Putamen (tissue), 1 donor: Measurements from ENCODE around the gene SOX10.
"Not testable (repeated sequence)": the region's sequence is repeated elsewhere in the genome, so short reads cannot be mapped to it uniquely, and the experiment has no call there.

Source experiments
- DNase-seq: peaks from one replicate; pipeline ENCODE4 v3.0.0-alpha.2; 2016; ENCODE audit warnings: low spot score

SOX10 gene

DNA sequence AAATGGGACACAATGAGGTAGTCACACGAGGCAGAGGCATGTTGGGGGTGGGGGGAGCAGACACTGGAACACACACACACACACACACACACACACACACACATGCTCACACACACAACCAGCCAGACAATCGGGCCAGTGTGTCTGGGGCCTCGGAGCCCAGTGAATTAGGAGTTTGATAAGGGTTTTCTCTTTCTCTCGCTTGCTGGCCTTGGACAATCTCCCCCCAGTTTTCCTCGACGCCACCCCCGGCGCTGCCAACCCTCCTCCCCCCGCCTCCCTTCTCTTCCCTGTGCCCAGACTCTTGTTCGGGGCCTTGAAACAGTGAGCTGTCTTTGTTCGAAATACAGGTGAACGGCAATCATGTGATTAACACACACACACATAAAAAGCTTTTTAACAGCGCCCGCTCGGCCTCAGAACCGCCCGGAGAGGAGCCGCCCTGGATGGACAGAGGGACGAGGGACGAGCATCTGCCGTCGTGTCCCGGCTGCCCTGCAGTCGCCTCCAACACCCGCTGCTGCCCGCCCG, 1.5 kb upstream of the SOX10 start:
- peak; percentile 95 for DNase-seq

DNA sequence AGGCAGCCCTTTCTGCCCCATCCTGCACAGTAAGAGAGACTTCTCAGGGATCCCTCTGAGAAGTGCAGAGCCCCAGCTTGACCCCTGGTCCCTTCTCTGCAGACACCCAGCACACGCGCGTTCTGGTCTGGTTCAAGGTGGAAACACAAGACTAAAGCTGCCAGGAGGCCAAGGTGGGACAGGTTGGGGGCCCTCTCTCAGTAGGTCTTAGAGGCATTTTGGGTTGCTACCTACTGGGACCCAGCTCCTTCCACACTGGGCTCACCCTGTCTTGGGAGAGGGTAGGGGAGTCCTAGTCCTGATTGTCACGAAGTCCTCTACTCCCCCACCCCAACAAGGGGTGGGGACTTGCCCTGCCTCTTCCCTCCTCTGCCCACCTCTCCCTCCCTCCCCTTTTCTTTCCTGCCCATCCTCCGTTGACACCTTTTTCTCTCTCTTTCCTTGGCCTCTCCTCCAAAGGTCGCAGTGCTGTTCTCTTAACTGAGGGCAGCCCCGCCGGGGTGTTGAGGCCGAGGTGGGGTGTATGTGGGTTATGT, 763 bp upstream of the SOX10 start:
- no peak for DNase-seq

DNA sequence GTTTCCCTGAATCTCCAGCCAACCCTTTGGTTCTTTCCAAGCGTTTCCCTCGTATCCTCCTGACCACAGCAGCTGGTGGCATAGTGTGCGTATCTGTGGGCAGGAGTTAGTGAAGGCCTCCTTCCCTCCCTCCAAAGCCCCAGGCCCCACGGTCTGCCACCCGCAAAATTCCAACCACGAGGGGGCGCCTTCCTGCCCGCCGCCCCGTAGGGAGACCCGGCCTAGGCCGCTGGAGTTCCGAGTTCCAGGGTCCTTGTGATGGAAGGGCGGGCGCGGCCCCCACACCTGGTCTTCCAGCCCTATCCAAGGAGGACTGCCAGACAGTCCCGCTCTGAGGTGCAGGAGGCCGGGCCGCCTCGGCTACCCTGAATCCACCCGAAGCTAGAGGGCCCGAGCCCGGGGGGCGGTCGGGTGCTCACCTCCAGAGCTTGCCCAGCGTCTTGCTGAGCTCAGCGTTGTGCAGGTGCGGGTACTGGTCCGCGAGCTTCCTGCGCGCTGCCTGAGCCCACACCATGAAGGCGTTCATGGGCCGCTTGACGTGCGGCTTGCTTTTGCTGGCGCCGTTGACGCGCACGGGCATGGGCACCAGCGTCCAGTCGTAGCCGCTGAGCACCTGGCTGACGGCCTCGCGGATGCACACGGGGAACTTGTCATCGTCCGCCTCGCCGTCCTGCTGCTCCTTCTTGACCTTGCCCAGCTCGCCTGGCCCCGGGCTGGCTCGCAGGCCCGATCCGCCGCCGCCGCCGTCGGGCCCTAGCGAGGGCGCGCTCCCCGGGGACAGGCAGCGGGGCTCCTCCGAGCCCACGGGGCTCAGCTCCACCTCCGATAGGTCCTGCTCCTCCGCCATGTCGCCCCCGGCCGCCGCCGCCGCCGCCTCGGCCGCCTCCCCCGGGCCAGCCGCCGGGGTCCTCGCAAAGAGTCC, 1.2 kb downstream of the SOX10 start:
- no peak for DNase-seq

DNA sequence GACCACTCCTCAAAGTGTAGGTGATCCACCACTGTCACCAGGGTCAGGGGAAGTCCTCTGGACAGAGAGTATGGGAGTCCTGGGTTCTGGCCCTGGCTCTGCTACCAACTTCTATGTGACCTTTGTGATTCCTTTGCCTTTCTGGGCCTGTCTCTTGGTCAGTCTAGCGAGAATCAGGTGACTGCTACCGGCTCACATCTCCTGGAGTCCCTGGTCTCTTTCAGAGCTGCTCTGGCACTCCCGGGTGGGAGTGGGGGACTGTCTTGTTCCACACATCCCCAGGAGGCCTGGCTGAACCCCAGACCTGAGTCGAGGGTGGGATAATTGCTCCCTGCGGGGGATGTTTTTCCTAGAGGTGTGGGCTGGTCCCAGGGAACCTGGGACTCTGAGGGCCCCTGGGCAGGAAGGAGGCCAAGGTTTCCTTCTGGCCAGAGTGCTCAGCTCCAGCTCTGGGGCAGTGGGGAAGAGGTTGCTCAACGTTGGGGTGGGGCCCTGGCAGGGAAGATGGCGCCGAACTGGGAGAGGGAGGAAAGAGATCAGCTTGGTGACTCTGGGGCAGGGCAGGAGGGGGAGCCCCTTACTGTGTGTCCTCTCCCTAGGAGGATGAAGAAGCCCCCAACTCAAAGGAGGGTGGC, 2.1 kb downstream of the SOX10 start:
- no peak for DNase-seq

DNA sequence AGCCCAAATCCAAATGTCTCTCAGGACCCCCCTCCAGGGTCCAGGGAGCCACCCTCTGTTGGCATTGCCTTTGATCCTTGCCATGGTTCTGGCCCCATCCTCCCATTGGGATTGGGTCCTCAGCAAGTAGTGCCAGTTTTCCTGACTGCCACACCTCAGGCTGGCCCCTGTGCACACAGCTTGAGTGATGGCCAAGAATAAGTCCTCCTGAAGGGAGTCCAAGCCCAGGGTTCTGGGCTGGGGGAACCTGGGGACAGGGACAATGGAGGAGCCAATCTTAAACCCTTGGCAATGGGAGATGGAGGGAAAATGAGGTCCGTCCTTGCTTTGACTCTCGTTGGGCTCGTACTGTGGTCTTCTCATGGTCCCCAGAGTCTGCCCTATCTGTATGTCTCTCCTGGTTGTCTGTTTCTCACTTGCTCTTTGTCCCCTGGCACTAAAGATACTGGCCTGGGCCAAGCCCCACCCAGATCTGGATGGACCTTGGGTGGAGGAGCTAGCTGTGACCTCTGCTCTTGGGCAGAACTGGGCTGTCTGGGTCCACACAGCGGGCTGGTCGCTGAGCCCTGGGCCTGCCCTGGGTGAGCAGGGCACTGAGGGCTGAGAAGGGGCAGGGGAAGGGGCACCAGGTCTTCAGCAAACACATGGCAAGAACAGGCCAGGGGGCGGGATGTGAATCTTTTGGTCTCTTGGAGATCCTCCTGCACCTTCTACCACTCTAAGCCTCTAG, 2.9 kb downstream of the SOX10 start:
- DNase-seq = no peak

DNA sequence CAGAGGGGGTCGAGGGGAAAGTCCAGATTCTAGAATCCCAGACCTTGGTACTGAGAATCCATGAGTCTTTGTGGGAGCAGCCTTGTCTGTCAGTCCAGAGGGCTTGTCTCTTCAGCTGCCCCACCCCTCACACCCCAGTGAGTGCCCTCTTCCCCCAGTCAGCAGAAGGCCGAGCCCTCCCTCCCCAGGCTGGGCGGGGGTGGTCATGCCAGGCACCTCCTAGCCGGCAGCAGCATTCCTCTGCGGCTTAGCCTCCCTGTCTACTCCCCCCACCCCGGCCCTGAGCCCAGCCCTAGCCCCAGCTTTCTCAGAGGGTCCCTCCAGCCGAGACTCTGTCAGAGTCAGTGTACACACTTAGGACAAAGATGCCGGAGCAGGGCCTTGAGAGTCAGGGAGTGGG, 4.6 kb downstream of the SOX10 start:
- no peak for DNase-seq

DNA sequence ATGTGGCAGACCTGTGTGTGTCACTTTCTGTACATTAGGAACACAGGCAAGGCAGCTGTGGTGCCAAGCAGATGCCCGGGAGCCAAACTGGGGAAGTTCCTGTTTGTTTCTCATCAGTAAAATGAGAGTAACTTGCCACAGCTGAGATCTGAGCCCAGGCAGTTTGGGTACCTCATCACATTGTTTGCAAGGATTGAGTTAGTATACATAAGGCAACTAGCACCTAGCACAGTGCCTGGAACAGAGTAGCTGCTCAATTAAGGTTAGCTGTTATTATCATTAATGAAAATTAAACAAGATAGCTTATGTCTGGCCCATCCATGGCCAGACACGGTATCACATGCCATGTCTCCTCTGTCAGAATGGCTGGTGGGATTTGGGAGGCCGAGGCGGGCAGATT, 7.8 kb downstream of the SOX10 start:
- no peak for DNase-seq

DNA sequence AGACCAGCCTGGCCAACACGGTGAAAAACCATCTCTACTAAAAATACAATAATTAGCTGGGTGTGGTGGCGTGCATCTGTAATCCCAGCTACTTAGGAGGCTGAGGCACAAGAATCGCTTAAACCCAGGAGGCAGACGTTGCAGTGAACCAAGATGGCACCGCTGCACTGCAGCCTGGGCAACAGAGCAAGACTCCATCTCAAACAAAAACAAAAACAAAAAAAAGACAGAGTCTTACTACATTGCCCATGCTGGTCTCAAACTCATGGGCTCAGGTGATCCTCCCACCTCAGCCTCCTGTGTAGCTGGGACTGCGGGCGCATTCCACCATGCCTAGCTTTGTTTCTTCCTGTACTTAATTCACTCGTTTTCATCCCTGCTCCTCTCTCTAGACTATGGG, 8.3 kb downstream of the SOX10 start:
- DNase-seq = not testable (repeated sequence)

DNA sequence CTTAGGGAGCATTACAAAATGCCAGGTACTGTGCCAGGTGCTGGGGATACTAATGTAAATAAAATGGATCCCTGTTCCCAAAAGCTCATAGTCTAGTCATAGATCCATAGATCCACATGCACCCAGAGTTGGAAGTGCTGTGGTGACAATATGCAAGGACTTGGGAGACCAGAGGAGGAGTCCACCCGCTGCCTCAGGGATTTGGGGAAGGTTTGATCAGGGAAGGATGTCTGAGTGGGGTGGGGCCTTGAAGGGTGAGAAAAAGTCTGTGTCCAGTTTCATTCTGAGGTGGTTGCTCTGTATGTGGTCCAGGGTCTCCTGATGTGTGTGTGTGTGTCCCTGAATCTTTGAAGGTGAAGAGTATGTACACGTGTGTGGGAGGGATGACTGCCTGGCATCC, 9.2 kb downstream of the SOX10 start:
- DNase-seq = no peak

DNA sequence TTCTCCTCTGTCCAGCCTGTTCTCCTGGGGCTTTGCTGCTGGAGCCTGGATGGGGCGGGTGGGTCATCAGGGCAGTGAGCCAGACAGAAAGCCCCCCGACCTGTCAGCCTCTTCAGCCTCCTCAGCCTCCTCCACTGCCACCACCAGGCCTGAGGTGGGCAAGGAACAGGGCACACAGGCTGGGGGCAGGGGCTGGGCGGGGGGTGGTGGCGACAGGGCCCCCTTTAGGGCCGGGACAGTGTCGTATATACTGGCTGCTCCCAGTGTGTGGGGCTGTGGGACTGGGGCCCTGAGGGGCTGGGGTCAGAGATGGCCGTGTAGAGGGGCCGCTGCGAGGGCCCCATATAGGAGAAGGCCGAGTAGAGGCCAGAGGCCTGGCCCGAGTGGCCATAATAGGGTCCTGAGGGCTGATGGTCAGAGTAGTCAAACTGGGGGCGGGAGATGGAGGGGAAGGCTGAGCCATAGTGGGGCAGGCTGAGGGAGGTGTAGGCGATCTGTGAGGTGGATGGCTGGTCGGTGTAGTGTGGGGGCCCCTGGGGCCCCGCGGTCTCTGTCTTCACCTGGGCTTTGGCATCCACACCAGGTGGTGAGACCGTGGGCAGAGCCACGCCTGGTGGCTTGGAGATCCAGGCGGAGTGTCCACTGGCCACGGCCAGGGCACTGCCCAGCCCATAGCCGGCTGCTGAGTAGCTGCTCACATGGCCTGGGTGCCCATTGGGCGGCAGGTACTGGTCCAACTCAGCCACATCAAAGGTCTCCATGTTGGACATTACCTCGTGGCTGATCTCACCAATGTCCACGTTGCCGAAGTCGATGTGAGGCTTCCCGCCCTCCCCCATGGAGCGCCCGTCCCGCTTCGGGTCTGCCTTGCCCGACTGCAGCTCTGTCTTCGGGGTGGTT, 10.8 kb downstream of the SOX10 start:
- no peak for DNase-seq

DNA sequence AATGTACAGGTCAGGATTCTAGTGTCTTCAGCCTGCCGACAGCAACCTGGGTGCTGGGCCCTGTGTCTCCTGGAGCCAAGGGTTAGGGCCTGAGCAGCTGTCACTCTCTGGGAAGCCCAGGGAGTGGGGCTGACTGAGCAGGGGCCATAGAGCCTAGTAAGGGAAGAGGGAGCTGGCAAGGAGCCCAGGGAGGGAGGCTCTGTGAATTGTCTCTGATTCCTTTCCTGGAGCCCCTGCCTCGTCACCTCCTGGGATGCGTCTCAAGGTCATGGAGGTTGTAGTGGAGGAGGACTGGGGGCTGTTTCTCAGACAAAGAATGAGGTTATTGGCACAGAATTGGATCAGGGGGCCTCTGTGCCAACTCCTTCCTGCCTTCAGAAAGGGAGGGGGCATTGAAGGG, 11.8 kb downstream of the SOX10 start:
- no peak for DNase-seq

DNA sequence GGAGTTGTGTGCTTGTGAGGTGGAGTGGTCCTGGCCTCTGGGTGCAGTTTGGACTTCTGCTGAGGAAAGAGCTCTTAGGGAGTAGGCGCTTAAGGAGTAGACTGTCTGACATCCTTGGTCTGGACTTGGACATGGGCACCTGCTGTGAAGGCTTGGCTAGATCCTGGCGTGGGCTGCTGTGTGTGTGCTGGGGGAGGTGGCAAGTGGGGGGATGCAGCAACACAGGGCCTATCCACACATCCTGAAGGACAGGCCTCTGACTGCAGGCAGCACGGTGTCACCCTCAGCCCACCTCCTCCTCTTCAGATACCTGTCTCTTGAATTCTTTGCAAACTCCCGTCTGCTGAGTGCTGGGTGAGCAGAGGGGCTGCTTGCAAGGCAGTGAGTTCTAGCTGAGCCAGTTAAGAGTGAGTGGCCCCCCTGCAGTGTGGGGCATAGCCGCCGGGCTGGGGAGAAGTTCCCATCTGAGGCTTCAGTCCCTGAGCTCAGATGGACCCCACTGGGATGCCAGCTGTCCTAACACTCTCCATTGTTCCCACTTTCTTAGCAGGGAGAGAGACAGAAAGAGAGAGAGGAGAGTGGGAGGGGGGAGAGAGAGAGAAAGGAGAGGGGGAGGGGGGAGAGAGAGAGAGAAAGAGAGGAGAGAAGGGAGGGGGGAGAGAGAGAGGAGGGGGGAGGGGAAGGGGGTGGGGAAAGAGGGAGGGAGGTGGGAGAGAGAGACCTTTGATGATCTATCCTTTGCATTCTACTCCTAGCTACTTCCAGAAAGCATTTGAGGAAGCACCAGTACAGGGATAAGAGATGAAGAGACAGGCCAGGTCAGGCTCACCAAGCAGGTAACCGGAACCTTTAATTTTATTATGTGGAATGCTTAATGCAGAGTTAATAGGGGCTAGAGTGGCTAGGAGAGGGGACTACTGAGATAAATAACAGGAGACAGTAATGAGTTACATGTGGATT, 12.6 kb downstream of the SOX10 start:
- no peak for DNase-seq

DNA sequence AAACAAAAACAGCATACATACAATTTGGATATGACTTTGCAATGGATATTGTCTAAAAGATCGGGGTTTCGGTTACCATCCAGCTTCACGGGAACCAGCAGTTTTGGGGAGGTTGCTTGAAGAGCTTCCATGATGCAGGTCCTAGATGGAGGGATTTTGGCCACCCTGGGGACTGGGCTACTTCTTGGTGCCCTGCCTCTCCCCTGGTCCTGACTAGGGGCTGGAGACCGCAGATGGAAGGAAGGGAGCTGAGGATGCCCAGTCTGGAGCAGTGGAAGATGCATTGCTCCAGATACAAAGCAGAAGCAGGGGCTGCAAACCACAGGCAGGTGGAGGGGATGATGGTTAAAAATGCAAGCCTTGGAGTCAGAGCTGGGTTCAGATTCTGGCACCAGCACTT, 13.5 kb downstream of the SOX10 start:
- no peak for DNase-seq

DNA sequence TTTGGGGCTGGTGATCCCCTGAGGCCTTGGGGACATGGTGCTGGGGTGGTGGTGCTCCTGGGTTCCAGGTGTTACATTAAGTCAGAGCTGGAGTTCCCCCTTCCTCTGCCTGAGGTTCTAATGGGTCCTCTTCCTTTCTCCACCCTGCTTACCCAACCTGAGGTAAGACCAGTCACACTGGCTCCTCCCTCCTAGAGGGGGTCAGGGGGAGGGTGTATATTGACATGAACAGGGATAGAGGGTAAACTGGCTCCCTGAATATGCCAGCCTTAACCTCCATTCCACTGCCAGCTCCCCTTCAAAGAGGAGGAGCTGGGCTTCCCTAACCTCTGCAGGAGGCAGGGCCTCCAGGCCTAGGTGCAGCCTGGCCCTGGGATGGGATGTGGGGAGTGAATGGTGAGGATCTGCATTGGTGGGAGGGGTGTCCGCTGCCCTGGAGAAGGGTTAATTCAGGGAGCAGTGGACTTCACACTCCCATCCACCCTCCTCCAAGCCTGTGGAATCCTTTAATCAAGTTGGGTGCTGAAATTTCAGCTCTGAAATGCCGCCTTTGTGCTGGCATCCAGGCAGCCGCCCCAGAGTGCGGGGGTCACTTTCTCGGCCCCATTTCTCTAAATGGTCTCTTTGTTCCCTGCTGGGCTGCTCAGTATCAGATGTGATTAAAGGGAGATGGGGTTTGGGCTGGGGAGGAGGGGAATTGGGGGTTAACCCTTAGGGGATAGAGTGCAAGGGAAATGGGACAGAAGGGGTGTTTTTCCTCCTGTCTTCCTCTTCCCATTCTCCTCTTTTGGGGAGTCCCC, 15.7 kb downstream of the SOX10 start:
- peak; percentile 90 for DNase-seq

DNA sequence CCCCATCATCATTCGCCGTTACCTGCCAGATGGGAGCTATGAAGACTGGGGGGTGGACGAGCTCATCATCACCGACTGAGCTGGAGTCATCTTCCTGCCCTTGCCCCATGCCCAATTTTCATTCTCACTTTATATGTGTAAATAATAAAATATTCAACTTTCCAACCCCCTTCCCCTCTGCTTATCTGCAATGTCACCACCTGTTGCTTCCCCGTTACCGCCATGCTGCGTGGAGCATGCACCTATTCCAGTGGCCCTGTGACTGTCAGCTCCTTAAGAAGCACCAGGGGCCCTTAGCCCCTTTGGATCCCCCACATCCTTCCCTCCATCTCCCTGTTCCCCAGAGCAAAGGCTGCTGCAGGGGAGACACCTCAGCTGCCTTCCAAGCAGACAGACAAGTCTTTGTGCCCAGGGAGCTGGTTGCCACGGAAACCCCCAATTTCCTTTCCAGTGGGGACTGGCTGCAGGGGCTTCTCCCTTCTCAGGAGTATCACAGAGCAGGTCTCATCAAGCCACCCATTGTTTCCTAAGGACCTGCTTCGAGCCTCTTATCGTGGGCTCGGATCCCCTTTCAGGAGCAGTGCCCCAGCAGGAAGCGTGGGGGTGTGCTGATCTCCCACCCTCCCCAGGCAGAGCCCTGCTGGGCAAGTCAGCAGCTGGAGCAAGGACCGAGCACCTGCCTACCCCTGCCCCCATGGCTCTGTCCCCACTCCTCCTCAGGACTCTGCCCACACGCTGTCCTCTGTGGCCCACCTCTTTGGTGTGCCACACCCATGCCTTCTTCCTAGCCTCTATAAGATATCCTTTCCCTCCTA, 16.5 kb downstream of the SOX10 start:
- DNase-seq = peak; percentile 17

DNA sequence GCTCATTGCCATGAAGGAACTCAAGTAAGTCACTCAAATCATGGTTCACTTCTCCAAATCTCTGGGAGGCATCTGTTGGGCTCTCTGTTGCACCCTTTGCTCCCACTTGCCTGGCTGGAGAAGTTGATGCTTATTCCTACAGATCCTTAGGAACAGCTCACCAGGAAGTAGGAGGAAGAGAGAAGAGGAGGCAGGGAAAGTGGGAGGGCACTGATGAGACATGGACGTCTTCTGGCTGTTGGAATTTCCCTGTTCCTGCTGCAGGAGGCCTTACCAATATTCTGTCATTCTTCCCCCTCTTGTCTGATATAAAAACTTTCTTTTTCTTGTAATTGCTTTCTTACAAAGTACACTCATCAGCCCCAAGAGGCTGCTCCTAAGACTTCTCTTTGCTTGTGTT, 17.2 kb downstream of the SOX10 start:
- peak; percentile 49 for DNase-seq

DNA sequence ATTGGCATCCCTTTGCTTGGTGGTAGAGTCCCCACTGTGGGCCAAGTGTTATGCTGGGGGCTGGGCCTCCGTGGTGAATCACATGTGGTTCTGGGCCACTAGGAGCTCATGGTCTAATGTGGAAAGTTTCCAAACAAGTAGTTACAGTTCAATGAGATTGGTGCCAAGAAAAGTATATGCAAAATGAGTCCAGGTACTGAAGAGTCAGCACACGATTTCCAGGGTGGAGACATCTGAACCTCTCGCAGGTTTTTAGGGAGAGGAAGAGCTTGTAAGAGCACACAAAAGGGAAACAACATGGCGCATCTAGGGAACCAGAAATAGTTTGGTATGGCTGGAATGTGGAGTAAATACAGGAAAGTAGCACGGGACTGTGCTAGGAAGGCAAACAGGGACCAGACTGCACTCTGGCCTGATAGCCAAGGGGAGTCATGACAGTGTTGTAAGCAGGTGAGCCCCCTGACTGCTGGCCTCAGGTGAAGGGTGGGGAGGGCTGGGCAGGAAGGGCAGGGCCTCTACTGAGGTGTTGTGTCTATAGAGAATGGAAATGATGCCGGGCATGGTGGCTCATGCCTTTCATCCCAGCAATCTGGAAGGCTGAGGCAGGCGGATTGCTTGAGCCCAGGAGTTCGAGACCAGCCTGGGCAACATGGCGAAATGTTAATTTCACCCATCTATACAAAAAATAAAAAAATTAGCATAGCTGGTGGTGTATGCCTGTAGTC, 18.3 kb downstream of the SOX10 start:
- no peak for DNase-seq

DNA sequence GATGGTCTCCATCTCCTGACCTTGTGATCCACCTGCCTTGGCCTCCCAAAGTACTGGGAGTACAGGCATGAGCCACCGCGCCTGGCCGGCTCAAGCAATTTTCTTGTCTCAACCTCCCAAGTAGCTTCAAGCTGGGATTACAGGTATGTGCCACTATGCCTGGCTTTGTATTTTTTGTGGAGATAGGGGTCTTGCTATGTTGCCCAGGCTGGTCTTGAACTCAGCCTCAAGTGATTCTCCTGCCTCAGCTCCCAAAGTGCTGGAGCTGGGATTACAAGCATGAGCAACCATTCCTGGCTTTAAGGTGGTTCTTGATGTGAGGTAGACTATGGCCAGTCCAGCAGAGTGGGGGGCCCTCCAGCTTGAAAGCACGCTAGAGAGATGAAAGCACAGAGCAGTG, 23.3 kb downstream of the SOX10 start:
- DNase-seq = no peak
